Brain pericyte (primary cell): ENCODE measurements around the gene KRT33B.
"Not testable (repeated sequence)": the region's sequence is repeated elsewhere in the genome, so short reads cannot be mapped to it uniquely, and the experiment has no call there.

Source experiments
- DNase-seq: peaks from one replicate; pipeline ENCODE4 v3.0.0-alpha.2; 2012; ENCODE audit warnings: low read depth, low spot score

KRT33B gene

GRCh38 chr17:41393826-41394225, 24.2 kb upstream of the KRT33B start:
- no peak for DNase-seq

DNA sequence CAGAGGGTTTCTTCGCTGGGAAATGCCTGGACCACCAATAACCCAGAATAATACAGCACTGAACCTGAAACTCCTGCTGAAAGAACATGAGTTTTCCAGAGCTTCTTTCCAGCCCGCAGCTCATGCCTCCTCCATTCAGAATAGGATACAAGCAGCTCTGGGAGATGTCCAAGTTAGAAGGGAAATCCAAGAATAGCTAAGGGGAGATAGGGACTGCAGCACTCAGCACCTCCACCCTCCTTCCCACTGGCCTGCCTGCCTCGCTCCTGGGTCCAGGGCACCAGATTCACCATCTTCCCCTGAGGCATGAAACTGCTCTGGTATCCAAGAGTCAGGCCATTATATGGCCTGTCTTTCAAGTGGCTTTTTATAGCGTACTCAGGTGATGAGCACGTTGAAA, 23.7 kb upstream of the KRT33B start:
- DNase-seq: no peak

DNA sequence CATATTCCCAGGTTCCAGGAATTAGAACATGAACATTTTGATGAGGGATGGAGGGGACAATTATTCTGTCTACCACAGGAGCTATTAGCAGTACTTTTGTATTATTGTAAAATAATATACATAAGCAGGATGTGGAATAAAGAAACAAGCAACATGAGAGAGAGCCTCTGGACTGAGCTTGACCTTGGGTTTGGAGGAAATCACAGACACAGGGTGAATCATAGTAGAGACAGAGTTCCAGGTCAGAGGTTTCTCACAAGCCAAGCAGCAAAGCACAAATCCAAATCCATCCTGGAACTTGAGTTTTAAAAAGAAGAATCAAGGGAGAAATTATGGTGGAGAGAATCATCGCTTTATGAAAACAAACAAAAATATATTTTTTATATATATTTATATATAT, 22.7 kb upstream of the KRT33B start:
- no peak for DNase-seq

GRCh38 chr17:41391535-41391934, 21.9 kb upstream of the KRT33B start:
- no peak for DNase-seq

DNA sequence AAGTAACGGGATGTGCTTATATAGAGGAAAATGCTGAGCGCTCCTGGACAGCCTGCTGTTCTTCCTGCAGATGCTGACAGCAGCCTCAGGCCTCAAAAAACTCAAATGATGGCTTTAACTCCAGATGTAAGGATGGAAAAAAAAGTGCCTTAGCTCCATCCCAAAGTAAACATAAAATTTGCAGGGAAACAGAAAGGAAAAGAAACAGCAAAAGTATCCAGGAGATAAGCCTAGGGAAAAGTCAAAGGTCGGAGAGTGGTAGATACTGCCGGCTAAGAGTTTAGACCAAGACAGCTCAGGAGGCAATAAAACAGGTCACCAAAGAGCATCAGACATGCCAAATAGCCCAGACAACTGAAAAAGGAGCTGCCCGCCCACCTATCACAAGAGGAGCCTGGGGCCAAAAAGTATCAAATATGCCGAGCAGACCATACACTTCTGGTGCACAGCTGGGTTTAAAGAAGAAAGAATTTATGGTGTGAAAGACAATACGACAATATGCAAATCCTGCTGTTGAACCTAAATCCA, 20.9 kb upstream of the KRT33B start:
- DNase-seq: no peak

DNA sequence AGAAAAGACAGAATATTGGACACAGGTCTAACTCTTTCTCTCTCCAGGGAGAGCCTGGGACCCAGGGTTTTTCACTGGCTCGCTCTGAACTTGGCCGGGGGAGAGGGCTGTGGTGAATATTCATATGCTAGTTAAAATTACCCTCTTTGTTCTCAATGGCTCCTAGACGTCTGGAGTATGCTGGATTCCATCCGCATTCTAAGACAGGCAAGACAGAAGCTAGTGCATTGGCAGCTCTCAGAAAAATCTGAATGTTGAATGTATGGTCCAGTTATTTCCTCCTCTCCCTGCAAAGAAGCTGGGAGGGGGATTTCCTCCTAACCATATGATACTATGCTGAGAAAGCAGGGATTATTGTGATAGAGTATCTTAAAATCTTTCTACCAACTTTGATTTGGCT, 18.1 kb upstream of the KRT33B start:
- no peak for DNase-seq

DNA sequence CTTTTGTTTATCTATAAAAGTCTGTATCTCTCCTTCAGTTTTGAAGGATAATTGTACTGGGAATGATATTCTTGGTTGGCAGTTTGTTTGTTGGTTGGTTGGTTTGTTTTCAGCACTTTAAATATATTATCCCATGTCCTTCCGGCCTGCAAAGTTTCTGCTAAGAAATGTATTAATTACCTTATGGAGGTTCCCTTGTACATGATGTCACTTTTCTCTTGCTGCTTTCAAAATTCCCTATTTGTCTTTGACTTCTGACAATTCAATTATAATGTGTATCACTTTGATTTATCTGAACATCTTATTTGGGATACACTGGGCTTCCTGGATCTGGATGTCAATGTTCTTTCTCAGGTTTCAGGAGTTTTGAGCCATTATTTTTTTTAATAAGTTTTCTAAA, 16.6 kb upstream of the KRT33B start:
- DNase-seq: no peak

- DNase-seq: no peak
Measured at GRCh38 chr17:41383690-41384089, 14.1 kb upstream of the KRT33B start.

DNA sequence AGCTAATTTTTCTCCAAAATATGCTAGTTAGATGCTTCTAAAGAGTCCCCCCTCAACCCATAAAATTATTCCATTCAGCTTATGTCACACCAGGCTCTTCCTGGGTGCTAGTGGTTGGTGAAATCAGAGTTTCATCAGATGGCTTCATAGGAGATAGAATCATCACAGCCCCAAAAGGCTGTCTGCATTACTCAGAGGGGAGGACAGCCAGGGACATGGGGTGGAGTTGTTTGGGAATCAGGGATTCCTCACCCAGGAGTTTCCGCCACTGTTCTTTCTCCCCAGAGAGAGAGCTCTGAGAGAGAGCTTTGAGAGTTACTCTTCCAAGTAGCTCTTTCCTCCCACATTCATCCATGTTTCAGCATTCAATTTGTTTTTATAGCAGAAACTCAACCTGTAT, 12.8 kb upstream of the KRT33B start:
- no peak for DNase-seq

DNA sequence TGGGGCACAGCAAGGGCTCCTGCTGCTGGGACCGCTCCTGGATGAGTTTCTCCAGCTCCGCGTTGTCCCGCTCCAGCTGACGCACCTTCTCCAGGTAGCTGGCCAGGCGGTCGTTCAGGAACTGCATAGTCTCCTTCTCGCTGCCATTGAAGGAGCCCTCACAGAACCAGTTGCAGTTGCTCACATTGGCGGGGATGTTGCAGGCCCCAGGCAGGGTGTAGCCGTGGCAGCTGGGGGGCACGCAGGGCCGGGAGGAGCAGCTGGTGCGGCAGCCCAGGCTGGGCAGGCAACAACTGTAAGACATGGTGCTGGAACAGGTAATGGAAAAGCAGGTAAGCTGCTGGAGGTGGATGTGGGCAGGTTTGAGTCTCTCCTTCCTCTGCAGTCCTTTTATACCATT, 12.3 kb upstream of the KRT33B start, which contains the start of gene KRT34:
KRT34 (minus strand) TSS at position 364 of the 400 bp plus-strand sequence; CDS start at position 304, 60 bp downstream.
- not testable (repeated sequence) for DNase-seq

- DNase-seq: not testable (repeated sequence)
Measured at GRCh38 chr17:41380091-41380490, 10.5 kb upstream of the KRT33B start.

DNA sequence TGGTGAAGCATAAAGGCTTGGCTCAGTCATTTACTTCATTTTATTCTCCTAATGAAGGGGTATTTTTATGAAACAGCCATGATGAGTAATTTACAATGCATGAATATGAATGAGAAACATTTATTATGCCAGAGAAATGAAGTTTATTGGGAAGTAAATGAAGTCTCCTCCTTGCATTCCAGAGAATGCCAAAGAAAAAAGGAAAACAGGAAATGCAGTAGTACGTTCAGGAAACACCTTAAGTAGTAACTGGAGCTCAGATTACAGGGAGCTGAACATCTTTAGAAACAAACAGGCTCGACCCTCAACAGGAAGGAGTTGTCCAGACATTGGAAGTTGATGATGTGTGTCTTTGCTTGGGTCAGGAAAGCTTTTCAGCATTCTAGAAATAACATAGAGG, 7.9 kb upstream of the KRT33B start:
- no peak for DNase-seq

- DNase-seq: no peak
Measured at GRCh38 chr17:41369023-41369422, 590 bp downstream of the KRT33B start.

DNA sequence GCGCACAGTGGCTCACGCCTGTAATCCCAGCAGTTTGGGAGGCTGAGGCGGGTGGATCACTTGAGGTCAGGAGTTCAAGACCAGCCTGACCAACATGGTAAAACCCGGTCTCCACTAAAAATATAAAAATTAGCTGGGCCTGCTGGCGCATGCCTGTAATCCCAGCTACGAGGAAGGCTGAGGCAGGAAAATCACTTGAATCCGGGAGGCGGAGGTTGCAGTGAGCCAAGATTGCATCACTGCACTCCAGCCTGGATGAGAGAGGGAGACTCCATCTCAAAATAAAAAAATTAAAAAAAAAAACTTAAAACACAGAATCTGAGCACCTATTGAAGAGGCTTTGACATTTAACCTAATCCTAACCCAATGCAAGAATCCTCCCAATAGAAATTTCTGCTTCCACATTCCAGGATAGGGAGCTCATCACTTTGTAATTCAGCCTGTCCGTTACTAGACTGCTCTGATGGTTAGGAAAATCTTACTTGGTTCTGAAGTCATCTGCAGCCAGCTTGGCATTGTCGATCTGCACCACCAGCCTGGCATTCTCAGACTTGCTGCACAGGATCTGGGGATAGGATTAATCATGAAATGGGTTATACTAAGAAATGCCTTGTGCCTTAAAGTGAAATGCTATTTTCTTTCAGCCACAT, 2.1 kb downstream of the KRT33B start:
- no peak for DNase-seq

GRCh38 chr17:41366070-41366469, 3.5 kb downstream of the KRT33B start:
- DNase-seq: no peak

DNA sequence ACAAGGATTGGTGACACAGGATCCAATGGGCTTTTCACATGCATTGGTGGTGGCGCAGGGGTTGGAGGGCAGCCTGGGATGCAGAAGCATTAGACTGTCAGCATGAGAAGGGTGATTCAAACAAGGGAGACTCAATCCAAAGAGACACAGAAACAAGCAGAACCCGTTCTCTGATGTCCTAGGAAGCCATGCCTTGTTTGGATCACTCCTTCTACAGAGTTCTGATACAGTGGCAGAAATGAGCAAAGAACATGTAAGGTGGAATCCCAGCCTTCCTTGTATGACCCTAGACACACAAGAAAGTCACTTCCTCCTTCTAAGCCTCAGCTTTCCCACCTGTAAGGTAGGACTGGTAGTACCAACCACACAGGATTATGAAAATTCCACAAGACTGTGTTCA, 5.7 kb downstream of the KRT33B start:
- DNase-seq: no peak

DNA sequence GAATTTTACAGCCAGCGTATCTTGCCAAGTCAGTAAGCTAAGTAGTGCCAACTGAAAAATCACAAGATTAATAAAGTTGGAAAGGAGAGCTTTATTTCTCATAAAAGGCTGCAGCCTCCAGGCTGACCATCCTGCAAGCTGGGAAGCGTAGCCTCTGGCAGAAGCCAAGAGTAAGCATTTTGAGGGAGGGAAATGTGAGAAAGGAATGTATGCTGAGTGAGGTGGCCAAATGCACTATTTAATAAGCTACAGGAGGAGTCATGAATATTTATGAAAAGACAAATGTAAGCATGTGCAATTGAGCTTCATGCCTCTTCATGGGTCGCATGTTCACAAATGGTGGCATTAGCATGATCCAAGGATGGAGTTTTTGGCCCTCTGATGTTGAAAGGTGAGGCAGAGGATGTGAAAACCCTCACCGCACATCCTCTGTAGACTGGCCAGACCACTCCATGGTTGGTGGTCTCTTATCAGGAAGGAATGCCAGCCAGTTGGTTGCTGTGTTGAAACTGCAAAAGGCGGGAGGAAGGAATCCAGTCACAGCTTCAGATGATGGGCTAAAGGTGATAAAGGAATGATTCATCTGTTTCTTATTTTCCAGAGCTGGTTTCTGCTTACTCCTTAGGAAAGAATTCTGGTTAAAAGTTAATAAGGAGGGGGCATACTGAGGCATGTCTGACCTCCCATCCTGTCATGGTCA, 9.2 kb downstream of the KRT33B start:
- DNase-seq: no peak

GRCh38 chr17:41354536-41354935, 15.1 kb downstream of the KRT33B start:
- no peak for DNase-seq

DNA sequence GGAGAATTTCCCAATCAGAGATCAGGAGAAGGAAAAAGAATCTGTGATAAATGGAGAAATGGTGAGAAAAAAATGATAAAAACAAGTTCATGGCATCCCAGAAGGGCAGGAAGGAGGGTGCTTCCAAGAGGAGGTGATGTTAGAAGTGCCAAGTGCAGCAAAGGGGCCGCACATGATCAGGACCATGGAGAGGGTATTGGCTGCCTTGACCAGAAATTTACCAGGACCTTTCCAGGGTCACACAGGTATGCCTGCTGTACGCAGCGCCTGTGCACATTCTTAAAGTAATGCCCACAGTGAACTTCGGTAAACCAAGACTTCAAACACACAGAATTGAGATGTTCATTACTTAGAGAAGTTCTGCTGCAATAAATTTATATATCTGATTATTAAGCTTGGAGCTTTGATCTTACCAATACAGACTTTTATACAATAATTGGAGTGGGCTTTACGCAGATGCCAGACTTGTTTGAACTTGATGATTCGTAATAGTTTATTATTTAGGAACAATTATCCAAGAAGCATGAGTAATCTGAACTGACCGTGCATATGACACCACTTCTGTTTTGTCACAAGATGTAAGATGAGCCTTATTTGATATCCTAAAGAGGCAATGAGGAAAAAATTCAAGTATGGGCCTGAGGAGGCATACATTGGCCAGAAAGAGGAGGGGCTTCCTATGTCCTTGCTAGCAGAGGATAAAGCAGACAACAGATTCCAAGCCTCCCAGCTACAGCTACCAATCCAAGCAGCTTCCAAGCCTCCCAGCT, 16.8 kb downstream of the KRT33B start:
- no peak for DNase-seq

- DNase-seq: no peak
Measured at GRCh38 chr17:41351177-41351576, 18.4 kb downstream of the KRT33B start.

DNA sequence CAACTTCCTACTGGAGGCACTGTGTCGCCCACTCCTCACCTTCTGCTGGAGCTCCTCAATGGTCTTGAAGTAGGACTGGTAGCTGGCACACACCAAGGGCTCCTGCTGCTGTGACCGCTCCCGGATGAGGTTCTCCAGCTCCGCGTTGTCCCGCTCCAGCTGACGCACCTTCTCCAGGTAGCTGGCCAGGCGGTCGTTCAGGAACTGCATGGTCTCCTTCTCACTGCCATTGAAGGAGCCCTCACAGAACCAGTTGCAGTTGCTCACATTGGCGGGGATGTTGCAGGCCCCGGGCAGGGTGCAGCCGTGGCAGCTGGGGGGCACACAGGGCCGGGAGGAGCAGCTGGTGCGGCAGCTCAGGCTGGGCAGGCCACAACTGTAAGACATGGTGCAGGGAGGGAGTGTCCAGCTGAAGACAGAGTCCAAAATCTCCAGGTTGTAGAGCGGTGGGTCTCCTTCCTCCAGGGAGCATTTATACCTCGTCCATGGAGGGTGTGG, 19.2 kb downstream of the KRT33B start, which contains the start of gene KRT33A:
KRT33A (minus strand) TSS at position 448 of the 498 bp plus-strand sequence; CDS start at position 387, 61 bp downstream.
- DNase-seq: not testable (repeated sequence)
